H4 (cell line): ENCODE results near the gene BHLHA9. TPM values are rescaled to one million over a fixed set of nuclear protein-coding genes. Genes with fewer than 3 reads are reported as not detected.

Source experiments
- DNase-seq: peaks from one replicate; pipeline ENCODE4 v3.0.0-alpha.2; 2015; ENCODE audit warnings: low spot score
- total RNA-seq: library from RNA; depleted of rRNA; stranded (reverse); fragments of >200 nt; shearing (Covaris generic); gene quantifications from 2 replicates; pipeline ENCODE4 v1.2.3, GENCODE V29; 2014

BHLHA9 gene
- total RNA-seq, 1 experiment from 2014 or later: not detected

- no peak for DNase-seq
Measured at GRCh38 chr17:1255041-1255440, 15.2 kb upstream of the BHLHA9 start.

GRCh38 chr17:1256699-1257098 lies 13.5 kb upstream of the BHLHA9 start:
- DNase-seq: no peak

- no peak for DNase-seq
Measured at GRCh38 chr17:1260086-1260769, 10.0 kb upstream of the BHLHA9 start.

GRCh38 chr17:1260770-1261161 lies 9.5 kb upstream of the BHLHA9 start:
- no peak for DNase-seq

- DNase-seq: no peak
Measured at GRCh38 chr17:1264196-1264595, 6.0 kb upstream of the BHLHA9 start.

GRCh38 chr17:1267471-1267943 lies 2.7 kb upstream of the BHLHA9 start:
- DNase-seq: no peak

GRCh38 chr17:1271030-1271423 lies 783 bp downstream of the BHLHA9 start:
- no peak for DNase-seq

GRCh38 chr17:1271441-1271840 lies 1.2 kb downstream of the BHLHA9 start:
- DNase-seq: no peak

GRCh38 chr17:1272701-1273100 lies 2.5 kb downstream of the BHLHA9 start:
- no peak for DNase-seq

GRCh38 chr17:1273492-1274244 lies 3.4 kb downstream of the BHLHA9 start:
- no peak for DNase-seq

GRCh38 chr17:1274245-1274608 lies 4.0 kb downstream of the BHLHA9 start:
- DNase-seq: no peak

- no peak for DNase-seq
Measured at GRCh38 chr17:1275205-1275961, 5.1 kb downstream of the BHLHA9 start.

GRCh38 chr17:1275962-1276736 lies 5.9 kb downstream of the BHLHA9 start:
- peak; percentile 51 for DNase-seq

GRCh38 chr17:1280652-1281051 lies 10.4 kb downstream of the BHLHA9 start:
- DNase-seq: no peak

GRCh38 chr17:1286379-1287106 lies 16.3 kb downstream of the BHLHA9 start:
- no peak for DNase-seq

GRCh38 chr17:1289695-1290094 lies 19.5 kb downstream of the BHLHA9 start:
- DNase-seq: no peak

GRCh38 chr17:1290676-1291075 lies 20.4 kb downstream of the BHLHA9 start:
- no peak for DNase-seq

- DNase-seq: no peak
Measured at GRCh38 chr17:1294157-1294717, 24.0 kb downstream of the BHLHA9 start.

GRCh38 chr17:1298606-1299005 lies 28.4 kb downstream of the BHLHA9 start:
- DNase-seq: no peak

GRCh38 chr17:1299552-1300370 lies 29.5 kb downstream of the BHLHA9 start:
- DNase-seq: no peak
